GM19328 (cell line): ENCODE results near the gene HORMAD2.

Experiments used
- ATAC-seq: cut with Tn5 transposase; IDR thresholded peaks from one replicate; pipeline ENCODE4 v1.9.1; 2021; ENCODE audit warnings: mild to moderate bottlenecking, moderate library complexity; ENCODE audit not compliant: unreplicated experiment

The HORMAD2 gene

GRCh38 chr22:30222321-30222720 lies 142.1 kb downstream of the HORMAD2 start:
- ATAC-seq, result no peak

GRCh38 chr22:30223303-30223702 lies 143.0 kb downstream of the HORMAD2 start:
- ATAC-seq, result no peak

GRCh38 chr22:30224161-30224857 lies 144.0 kb downstream of the HORMAD2 start:
- no peak for ATAC-seq

- ATAC-seq, result no peak
Measured at GRCh38 chr22:30225220-30225927, 145.1 kb downstream of the HORMAD2 start.

- no peak for ATAC-seq
Measured at GRCh38 chr22:30226192-30226832, 146.0 kb downstream of the HORMAD2 start.
